HG02885 (cell line): ENCODE measurements around the gene IVNS1ABP.
"Not testable (repeated sequence)": the region's sequence is repeated elsewhere in the genome, so short reads cannot be mapped to it uniquely, and the experiment has no call there.

Source experiments
- ATAC-seq: cut with Tn5 transposase; IDR thresholded peaks from one replicate; pipeline ENCODE4 v1.9.1; 2021; ENCODE audit warnings: mild to moderate bottlenecking; ENCODE audit not compliant: unreplicated experiment, poor library complexity

IVNS1ABP gene

GRCh38 chr1:185260611-185261010, 56.4 kb downstream of the IVNS1ABP start:
- ATAC-seq, result no peak

- no peak for ATAC-seq
Measured at GRCh38 chr1:185258676-185259075, 58.4 kb downstream of the IVNS1ABP start.

GRCh38 chr1:185257950-185258208, 59.2 kb downstream of the IVNS1ABP start:
- no peak for ATAC-seq

GRCh38 chr1:185257116-185257949, 59.7 kb downstream of the IVNS1ABP start:
- ATAC-seq, result not testable (repeated sequence)

- not testable (repeated sequence) for ATAC-seq
Measured at GRCh38 chr1:185255595-185255994, 61.4 kb downstream of the IVNS1ABP start.

- not testable (repeated sequence) for ATAC-seq
Measured at GRCh38 chr1:185252404-185252803, 64.6 kb downstream of the IVNS1ABP start.

GRCh38 chr1:185251928-185252327, 65.1 kb downstream of the IVNS1ABP start:
- ATAC-seq, result not testable (repeated sequence)

- ATAC-seq, result no peak
Measured at GRCh38 chr1:185250063-185250462, 67.0 kb downstream of the IVNS1ABP start.

GRCh38 chr1:185249563-185249962, 67.5 kb downstream of the IVNS1ABP start:
- ATAC-seq, result no peak
